Endodermal cell (in vitro differentiated cells): ENCODE data around the gene VILL. TPM values are rescaled to one million over a fixed set of nuclear protein-coding genes. Genes with fewer than 3 reads are reported as not detected.

Experiments
- DNase-seq: peaks from one replicate; pipeline ENCODE4 v3.0.0-alpha.2; 2017
- H3K27ac ChIP-seq: 2 replicates; pipeline ENCODE4 v1.5.1; 2013; ENCODE audit warnings: mild to moderate bottlenecking, low read depth, low read length, moderate library complexity
- H3K27me3 ChIP-seq: 2 replicates; pipeline ENCODE4 v1.6.1; 2013; ENCODE audit warnings: mild to moderate bottlenecking, low read length, moderate library complexity; ENCODE audit not compliant: insufficient read depth, control insufficient read depth, poor library complexity, severe bottlenecking
- H3K36me3 ChIP-seq: 2 replicates; pipeline ENCODE4 v1.7.0; 2013; ENCODE audit warnings: mild to moderate bottlenecking, low read length, moderate library complexity; ENCODE audit not compliant: control insufficient read depth, insufficient read depth
- H3K4me1 ChIP-seq: one replicate; pipeline ENCODE4 v1.7.0; 2013; ENCODE audit warnings: low read length; ENCODE audit not compliant: control insufficient read depth, insufficient read depth
- H3K4me3 ChIP-seq: 2 replicates; pipeline ENCODE4 v1.5.1; 2013; ENCODE audit warnings: mild to moderate bottlenecking, low read length, moderate library complexity
- H3K9ac ChIP-seq: 2 replicates; pipeline ENCODE4 v1.6.1; 2013; ENCODE audit warnings: mild to moderate bottlenecking, low read length, moderate library complexity; ENCODE audit not compliant: poor library complexity, severe bottlenecking; ENCODE audit errors: extremely low read depth
- H3K9me3 ChIP-seq: 2 replicates; pipeline ENCODE4 v1.6.1; 2013; ENCODE audit warnings: mild to moderate bottlenecking, low read length, moderate library complexity; ENCODE audit not compliant: control insufficient read depth
- H3K27ac Mint-ChIP-seq: 2 replicates; pipeline ENCODE4 v1.8.0; 2020; ENCODE audit warnings: mixed read lengths
- H3K27me3 Mint-ChIP-seq: 2 replicates; pipeline ENCODE4 v1.8.0; 2021; ENCODE audit warnings: mild to moderate bottlenecking, mixed read lengths; ENCODE audit not compliant: insufficient read depth
- H3K36me3 Mint-ChIP-seq: 2 replicates; pipeline ENCODE4 v1.8.0; 2020; ENCODE audit warnings: low read depth, mixed read lengths
- H3K4me1 Mint-ChIP-seq: 2 replicates; pipeline ENCODE4 v1.8.0; 2020; ENCODE audit warnings: mixed read lengths
- H3K4me3 Mint-ChIP-seq: 2 replicates; pipeline ENCODE4 v1.8.0; 2020; ENCODE audit warnings: mild to moderate bottlenecking, moderate library complexity, mixed read lengths
- H3K9me3 Mint-ChIP-seq: 2 replicates; pipeline ENCODE4 v1.8.0; 2020; ENCODE audit warnings: mild to moderate bottlenecking, mixed read lengths
- WGBS, 2 experiments: methylation state at CpG; one replicate each; pipeline versions ENCODE4 v1.1.5 to v1.1.7; 2013; ENCODE audit warnings: missing lambda C conversion rate in 2 of 2, mixed read lengths in 1 of 2; ENCODE audit not compliant: insufficient coverage in 1 of 2, insufficient read length in 1 of 2; 5-methylcytosine and 5-hydroxymethylcytosine counted together
- total RNA-seq, 2 donors: library from RNA; stranded (reverse); fragmentation: NEBNext Ultra II Directional in 1 of 2; extraction: Animal tissue kit (Norgen Biotek cat#: 25700) in 1 of 2; gene quantifications; 2 replicates in 1 of 2; 3 replicates in 1 of 2; pipeline ENCODE4 v1.2.1, GENCODE V29; 2021
- TF ChIP-seq, protein P1 (sequence below): fragments of 200-600 bp; sonication (generic); conservative IDR thresholded peaks from 2 replicates; pipeline ENCODE4 v1.5.0; 2021; ENCODE audit warnings: antibody characterized with exemption, mild to moderate bottlenecking

Gene VILL
- total RNA-seq, 2 donors from 2014 or later: 16.0 to 21.3 TPM

- Mint-ChIP-seq H3K4me1 (peaks cover 21% of the 10 kb centered on the region), H3K36me3 (peaks cover 2% of the 10 kb centered on the region), H3K27me3 (no peaks in the 10 kb centered on the region), H3K27ac (no peak overlapping the region), H3K4me3 (no peak overlapping the region), H3K9me3 (no peaks in the 10 kb centered on the region)
- no peak overlapping the region for H3K9ac ChIP-seq
- no peak overlapping the region for H3K4me3 ChIP-seq
- H3K4me1 ChIP-seq: no peaks in the 10 kb centered on the region
- H3K9me3 ChIP-seq: no peaks in the 10 kb centered on the region
- 91 to 93% methylated on average over 15 of the region's 15 CpGs for WGBS, 2 experiments
- no peaks in the 10 kb centered on the region for H3K27me3 ChIP-seq
- no peak for DNase-seq
- H3K27ac ChIP-seq: no peak overlapping the region
- TF ChIP-seq, protein P1, sequence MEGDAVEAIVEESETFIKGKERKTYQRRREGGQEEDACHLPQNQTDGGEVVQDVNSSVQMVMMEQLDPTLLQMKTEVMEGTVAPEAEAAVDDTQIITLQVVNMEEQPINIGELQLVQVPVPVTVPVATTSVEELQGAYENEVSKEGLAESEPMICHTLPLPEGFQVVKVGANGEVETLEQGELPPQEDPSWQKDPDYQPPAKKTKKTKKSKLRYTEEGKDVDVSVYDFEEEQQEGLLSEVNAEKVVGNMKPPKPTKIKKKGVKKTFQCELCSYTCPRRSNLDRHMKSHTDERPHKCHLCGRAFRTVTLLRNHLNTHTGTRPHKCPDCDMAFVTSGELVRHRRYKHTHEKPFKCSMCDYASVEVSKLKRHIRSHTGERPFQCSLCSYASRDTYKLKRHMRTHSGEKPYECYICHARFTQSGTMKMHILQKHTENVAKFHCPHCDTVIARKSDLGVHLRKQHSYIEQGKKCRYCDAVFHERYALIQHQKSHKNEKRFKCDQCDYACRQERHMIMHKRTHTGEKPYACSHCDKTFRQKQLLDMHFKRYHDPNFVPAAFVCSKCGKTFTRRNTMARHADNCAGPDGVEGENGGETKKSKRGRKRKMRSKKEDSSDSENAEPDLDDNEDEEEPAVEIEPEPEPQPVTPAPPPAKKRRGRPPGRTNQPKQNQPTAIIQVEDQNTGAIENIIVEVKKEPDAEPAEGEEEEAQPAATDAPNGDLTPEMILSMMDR: no peak
- no peaks in the 10 kb centered on the region for H3K36me3 ChIP-seq
Observed at GRCh38 chr3:37968813-37969595, 21.6 kb upstream of the VILL start.

DNA sequence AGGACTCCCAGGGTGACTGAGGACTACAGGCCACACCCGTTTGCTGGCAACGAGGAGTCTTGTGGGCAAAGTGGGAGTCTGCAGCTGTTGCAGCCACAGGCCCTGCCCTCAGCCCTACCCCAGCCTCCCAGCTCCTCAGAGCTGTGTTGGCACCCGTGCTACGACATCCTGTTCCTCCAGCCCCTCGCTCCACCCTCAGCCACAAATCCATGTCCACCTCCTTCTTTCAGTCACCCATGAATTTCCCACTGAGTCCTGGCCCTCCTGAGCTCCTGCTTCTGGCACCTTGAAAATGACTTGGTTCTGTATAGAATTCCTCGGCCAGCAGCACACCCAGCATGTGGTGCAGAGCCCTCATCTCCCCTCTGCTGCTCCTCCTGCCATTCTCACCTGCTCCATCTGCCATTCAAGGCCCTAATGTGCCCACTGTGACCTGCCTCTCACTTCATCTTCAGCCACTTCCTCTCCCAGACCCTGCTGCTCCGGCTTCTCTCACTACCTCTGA, 20.9 kb upstream of the VILL start:
- H3K9me3 Mint-ChIP-seq: no peaks in the 10 kb centered on the region
- H3K27me3 Mint-ChIP-seq: no peaks in the 10 kb centered on the region
- peak overlapping the region; percentile 40 for H3K27ac Mint-ChIP-seq
- peaks cover 19% of the 10 kb centered on the region for H3K4me1 Mint-ChIP-seq
- H3K9me3 ChIP-seq: no peaks in the 10 kb centered on the region
- DNase-seq: peak; percentile 68
- WGBS, 2 experiments: 90 to 95% methylated on average over 5 to 7 of the region's 7 CpGs
- H3K27me3 ChIP-seq: no peaks in the 10 kb centered on the region
- no peak overlapping the region for H3K9ac ChIP-seq
- TF ChIP-seq, protein P1: no peak
- H3K4me3 Mint-ChIP-seq: no peak overlapping the region
- H3K36me3 Mint-ChIP-seq: peaks cover 2% of the 10 kb centered on the region
- no peak overlapping the region for H3K27ac ChIP-seq
- no peaks in the 10 kb centered on the region for H3K4me1 ChIP-seq
- no peaks in the 10 kb centered on the region for H3K36me3 ChIP-seq
- no peak overlapping the region for H3K4me3 ChIP-seq

- H3K27me3 Mint-ChIP-seq: no peaks in the 10 kb centered on the region
- DNase-seq: no peak
- H3K4me3 Mint-ChIP-seq: no peak overlapping the region
- H3K4me1 Mint-ChIP-seq: peaks cover 17% of the 10 kb centered on the region
- no peak overlapping the region for H3K27ac Mint-ChIP-seq
- peaks cover 3% of the 10 kb centered on the region for H3K4me1 ChIP-seq
- 88 to 96% methylated on average over 4 to 5 of the region's 5 CpGs for WGBS, 2 experiments
- no peak overlapping the region for H3K9ac ChIP-seq
- H3K9me3 Mint-ChIP-seq: no peaks in the 10 kb centered on the region
- H3K9me3 ChIP-seq: no peaks in the 10 kb centered on the region
- peaks cover under 1% of the 10 kb centered on the region for H3K36me3 ChIP-seq
- TF ChIP-seq, protein P1: no peak
- H3K27ac ChIP-seq: no peak overlapping the region
- no peak overlapping the region for H3K4me3 ChIP-seq
- H3K27me3 ChIP-seq: no peaks in the 10 kb centered on the region
- peaks cover 2% of the 10 kb centered on the region for H3K36me3 Mint-ChIP-seq
Observed at GRCh38 chr3:37970802-37971201, 19.8 kb upstream of the VILL start.
